ENCODE measurements around the gene ZNF575.

- no peak for TF ChIP-seq GABPA (IDR thresholded peaks at IDR 0.05; ENCODE audit: low read depth)
- no peak for TF ChIP-seq RAD21 (IDR thresholded peaks at IDR 0.05; ENCODE audit: insufficient read depth, low read depth, low read length)
- TF ChIP-seq BHLHE40 (IDR thresholded peaks at IDR 0.05; ENCODE audit: borderline replicate concordance in 1 of 2, low read depth in 2 of 2, low read length in 1 of 2) = peak in 1 of 2 experiments; percentile 17; a peak in 1 of 4 replicates
- TF ChIP-seq CTCF (IDR thresholded peaks at IDR 0.05 in 2 of 3, conservative IDR thresholded peaks at IDR 0.05 in 1 of 3; ENCODE audit: control insufficient read depth in 2 of 3, extremely low read depth in 1 of 3, insufficient read depth in 1 of 3, low read depth in 3 of 3, low read length in 3 of 3) = no peak
- no peak for TF ChIP-seq HDAC6 (IDR thresholded peaks at IDR 0.05; ENCODE audit: unreplicated experiment)
- TF ChIP-seq EP300 (IDR thresholded peaks at IDR 0.05; ENCODE audit: borderline replicate concordance in 1 of 2, control insufficient read depth in 1 of 2, low read depth in 2 of 2, low read length in 2 of 2) = no peak
- no peak for TF ChIP-seq POLR2A (IDR thresholded peaks at IDR 0.05; ENCODE audit: low read depth, low read length)
- no peak for TF ChIP-seq SP1 (IDR thresholded peaks at IDR 0.05; ENCODE audit: low read depth, low read length)
- TF ChIP-seq CHD2 (IDR thresholded peaks at IDR 0.05; ENCODE audit: borderline replicate concordance, low read depth, low read length) = no peak
- TF ChIP-seq EZH2 (IDR thresholded peaks at IDR 0.05; ENCODE audit: borderline replicate concordance, control insufficient read depth, low read depth, low read length) = no peak
- no peak; the same call in 1 of the 2 replicates for TF ChIP-seq MTA2 (IDR thresholded peaks at IDR 0.05; ENCODE audit: low read depth)
- TF ChIP-seq NBN (IDR thresholded peaks at IDR 0.05) = peak; percentile 80
These were observed 7.8 kb upstream of the ZNF575 start for GRCh38 chr19:43524922-43525835.

All from GM12878 (cell line).